HG02852 (cell line): ENCODE results near the gene SGMS1.
"Not testable (repeated sequence)": the region's sequence is repeated elsewhere in the genome, so short reads cannot be mapped to it uniquely, and the experiment has no call there.

Source experiments
- ATAC-seq: cut with Tn5 transposase; IDR thresholded peaks from one replicate; pipeline ENCODE4 v1.9.1; 2021; ENCODE audit warnings: mild to moderate bottlenecking, moderate library complexity; ENCODE audit not compliant: unreplicated experiment

The SGMS1 gene

DNA sequence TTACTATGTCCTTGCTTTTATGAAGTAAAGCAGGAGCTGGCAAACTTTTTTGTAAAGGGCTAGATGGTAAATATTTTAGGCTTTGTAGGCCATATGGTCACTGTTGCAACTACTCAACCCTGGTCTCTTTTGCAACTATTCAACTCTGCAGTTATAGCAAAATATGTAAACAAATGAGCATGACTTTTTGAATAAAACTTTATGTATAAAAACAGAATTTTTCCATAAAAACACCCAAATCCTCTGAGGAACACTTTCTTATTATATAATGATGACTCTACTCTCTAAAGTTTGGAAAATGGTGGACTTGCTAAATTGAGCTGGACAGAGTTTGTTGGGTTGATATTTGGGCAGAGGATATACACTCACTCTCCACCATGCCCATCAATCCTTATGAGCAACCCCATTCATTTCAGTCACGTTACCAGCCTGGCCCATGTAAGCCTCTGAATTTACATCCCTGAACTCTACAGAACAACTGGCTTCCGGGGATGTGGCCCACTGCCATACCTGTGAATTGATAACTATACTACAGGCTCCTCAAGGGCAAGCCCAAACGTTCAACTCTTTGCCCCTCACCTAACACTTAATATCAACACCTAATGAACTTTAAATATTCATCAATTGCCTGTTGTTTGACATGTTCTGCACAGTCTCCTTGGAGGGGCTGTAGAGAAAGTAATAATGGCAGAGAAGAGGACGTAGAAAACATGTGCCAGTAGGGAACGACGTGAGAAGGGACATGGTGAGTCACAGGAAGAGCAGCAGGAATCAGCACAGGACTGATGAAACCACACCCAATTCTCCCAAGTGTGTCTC lies 37.6 kb downstream of the SGMS1 start:
- ATAC-seq: no peak

DNA sequence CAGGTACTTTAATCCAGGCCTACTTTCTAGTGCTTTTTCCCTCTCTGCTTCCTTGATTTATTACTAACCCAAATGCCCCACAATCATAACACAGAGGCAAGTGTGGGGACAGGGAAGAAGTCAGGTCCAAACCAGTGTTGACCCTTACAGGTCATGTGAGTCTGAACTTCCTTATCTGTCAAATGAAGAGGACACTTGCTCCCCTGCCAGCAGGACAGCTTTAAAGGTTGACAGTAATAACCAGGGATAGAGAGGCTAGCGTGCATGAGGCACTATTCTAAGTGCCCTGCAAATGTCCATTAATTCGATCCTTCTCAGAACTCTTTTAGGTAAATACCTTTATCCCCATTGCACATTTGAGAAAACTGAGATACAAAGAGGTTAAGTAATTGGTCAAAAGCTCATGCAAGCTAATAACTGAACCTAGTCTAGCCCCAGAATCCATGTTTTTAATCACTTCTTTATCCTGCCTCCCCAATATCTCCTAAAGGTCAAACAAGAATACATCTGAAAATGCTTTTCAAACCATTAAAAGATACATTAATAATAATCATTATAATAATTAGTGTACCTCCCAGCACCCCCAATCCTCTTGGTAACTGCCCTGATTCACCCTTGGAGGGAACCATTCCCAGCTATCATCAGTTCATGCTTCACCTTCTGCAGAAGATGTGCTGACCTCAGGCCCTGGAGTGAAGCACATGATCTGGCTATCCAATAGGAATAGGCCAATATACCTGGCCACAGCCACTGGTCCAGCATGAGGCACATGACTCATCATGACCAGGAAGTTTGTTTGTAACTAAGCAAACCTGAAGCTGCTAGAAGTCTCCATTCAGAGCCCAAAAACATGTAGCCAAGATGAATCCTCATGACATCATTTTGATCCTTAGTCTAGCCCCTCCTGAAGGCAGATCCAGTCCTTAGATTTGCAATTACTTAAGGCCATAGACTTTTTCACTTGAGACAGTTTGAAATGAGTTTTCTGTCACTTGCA lies 40.7 kb downstream of the SGMS1 start:
- no peak for ATAC-seq

DNA sequence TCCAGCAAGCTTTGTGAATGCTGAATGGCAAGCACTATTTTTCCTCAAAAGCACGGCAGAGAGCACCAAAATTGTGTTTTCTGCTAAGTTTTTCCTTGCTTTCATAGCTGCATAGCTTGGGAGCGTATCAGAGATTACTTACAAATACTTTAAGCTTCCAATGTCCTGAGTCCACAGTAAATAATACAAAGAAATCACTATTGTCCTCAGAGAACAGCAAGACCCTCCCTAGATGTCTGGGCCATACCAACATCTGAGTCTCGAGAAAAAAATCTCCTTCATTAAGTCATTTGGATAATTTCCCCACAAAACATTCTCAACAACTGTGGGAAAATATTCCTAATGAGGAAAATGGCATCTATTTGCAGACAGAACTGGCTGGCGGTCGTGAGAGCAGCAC lies 41.7 kb downstream of the SGMS1 start:
- ATAC-seq: no peak

DNA sequence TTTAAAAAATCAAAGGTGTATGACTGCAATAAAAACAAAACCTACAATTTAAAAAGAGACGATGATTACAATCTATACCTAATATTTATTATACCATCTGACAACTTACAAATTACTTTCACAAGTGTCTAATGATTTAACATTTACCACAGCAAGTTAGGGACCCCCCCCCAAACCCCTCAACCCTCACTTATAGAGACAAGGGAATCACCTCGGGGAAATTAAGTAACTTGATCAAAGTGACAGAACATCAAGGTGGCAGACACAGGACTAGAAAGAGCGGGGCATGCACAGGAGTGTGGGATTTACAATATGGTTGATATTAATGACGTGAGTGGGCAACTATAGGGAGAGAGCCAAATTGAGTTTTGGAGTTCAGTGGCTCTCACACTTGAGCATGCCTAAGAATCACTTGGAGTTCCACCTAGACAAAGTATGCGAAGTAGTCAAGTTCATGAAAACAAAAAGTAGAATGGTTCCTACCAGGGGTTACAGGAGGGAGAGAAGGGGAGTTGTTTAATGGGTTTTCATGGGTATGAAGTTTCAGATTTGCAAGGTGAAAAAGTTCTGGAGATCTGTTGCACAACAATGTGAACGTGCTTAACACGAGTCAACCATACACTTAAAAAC lies 43.4 kb downstream of the SGMS1 start:
- no peak for ATAC-seq

DNA sequence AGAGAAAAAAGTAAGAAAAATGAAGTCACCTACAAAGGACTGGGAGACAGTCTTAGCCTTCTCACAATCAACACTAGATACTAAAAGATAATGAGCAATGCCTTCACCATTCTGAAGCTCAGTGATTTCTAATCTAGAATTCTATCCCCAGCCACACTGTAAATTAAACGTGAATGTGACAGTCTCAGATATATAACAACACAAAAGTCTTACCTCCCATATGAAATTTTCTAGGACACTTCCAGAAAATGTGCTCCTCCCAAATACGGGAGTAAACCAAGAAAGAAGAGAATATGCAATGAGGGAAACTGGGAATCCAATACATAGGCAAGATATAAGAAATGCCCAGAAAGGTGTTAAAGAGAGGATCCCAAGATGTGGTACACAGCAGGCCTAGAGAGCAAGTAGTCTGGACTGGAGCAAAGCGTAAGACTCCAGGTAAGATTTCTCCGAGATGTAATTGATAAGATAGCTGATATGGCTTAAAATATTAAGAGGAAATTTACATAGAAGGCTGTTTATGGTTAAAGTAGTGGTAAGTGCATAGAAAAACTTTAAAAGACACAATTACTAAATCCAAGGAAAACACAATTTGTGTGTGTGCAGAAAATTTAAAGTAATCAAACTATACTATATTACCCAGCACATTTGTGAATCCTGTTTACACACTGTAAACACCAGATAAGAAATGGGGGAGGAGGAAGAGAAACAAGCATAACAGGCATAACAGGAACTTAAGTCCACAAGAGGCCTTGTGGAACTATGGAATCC lies 44.1 kb downstream of the SGMS1 start:
- ATAC-seq: no peak

DNA sequence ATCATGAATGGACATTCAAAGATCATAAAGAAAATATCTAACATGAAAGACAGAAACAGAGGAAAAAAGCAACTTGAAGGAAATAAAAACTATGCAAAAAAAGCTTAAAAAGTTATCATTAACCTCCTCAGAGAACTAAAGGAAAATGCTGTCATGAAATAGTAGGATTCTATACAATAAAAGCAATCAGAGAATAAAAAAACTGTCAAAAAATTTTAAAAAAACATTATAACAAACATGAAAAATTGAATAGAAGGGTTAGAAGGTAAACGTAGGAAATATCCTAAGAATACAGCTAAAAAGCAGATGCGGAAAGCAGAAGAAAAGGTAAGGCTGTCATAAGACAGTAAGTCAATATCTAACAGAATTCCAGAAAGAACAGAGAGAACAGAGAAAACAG lies 44.8 kb downstream of the SGMS1 start:
- ATAC-seq: no peak

DNA sequence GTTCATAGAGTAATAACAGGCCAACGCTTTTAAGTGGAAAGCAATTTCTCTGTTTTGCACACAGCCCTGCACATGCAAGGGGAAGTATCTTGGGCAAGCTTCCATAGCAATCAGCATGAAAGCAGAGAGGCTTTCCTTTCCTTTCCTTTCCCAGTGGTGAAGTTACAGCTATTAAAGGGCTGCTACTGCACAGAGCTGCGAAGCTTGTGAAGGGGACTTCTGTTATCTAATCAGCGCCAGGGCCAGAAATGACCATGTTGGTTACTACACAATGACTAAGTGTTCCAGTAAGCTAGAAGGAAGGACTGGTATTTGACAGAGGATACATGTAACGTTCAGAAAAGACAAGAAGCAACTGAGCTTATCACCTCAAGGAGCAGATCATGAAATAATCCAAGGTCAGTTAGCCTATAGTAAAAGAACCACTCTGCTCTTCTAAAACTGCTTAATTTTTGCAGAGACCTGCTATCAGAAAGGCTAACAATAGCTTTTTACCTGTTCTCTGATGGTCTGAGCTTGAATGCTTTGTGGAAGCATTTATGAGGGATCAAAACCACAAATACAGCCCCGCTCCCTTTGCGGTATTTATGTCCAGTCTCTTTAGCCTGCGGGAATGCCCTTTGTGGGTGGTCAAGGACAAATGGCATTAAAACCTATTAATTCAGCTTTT lies 45.9 kb downstream of the SGMS1 start:
- ATAC-seq: peak; percentile 78

DNA sequence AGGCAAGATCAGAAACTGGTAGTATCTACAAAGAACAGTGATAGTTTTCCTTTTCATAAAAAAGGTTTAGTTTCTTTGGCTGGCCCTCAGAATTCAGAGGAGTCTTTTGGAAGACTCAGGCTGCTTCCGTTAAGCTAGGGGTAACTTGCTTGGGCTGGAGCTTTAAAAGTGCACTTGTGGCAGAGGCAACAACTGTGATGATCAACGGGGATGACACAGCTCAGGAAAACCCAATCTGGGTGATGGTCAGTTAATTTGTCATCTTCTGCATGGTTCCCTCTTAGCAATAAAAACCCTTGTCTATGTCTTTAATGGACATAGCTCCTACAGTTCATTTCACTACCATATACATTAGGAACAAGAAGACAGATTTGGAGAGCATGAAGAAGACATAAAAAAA lies 46.7 kb downstream of the SGMS1 start:
- ATAC-seq: no peak

DNA sequence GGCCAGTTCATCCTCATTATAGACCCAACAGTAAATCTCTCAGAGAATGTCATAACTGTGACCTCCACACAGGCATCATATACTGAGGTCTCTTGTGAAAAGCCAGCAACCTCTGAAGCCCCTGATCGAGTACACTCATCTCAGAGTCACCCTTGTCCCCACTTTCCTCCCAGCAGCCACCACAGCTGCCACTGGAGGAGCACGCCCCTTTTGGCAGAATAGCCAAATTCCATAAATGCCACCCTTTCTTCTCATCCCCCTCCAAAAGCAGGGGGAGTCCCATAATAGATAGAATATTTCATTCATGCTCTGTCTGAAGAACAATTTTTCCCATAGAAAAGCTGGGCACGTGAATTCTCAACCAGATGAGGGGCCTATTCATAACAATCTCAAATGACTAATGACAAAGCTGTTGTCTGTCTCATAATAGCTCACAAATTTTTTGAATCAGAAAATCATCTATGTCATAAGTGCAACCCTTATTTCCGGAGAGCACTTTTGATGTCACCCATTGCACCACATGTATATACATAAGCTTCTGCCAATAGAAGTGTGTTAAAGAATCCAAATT lies 47.4 kb downstream of the SGMS1 start:
- no peak for ATAC-seq

DNA sequence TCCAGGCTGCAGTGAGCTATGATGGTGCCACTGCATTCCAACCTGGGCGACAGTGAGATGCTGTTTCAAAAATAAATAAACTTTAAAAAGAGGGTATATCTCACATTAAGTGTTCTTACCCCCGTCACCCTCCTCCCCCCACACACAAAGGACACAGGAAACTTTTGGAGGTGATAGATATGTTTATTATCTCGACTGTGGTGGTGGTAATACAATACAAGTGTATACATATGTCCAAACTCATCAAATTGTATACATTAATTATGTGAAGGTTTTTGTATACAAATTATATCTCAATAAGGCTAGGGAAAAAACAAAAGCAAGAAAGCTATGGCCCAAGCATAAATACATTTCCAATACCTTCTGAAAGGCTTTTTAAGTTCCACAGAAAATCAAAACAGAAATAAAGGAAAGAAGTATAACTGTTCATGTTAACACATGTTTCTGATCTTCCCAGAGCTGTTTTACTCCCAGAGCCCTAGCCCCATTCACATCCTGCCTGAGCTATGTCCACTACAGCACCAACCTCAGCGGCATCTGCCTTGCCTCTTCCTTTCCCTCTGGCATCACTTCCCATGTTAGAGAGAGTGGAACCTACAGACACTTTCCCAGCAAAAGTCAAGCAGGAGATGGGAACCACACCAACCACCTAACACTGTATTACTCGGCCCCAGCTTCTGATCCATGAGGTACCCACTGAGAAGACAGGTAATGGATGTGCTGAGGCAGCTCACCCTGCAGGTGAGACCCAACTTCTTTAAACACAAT lies 48.1 kb downstream of the SGMS1 start:
- no peak for ATAC-seq

DNA sequence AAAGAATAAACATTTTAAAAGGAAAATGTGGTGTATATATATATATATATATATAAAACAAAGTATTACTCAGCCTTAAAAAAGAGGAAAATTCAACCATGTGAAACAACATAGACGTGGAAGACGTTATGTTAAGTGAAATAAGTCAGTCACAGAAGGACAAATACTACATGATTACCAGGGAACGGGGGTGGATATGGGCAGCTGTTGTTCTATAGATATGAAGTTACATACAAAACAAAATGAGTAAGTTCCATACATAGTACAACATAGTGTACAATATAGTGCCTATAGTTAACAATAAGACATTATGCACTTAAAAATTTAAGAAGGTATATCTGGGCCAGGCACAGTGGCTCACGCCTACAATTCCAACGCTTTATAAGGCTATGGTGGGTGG lies 48.8 kb downstream of the SGMS1 start:
- no peak for ATAC-seq

DNA sequence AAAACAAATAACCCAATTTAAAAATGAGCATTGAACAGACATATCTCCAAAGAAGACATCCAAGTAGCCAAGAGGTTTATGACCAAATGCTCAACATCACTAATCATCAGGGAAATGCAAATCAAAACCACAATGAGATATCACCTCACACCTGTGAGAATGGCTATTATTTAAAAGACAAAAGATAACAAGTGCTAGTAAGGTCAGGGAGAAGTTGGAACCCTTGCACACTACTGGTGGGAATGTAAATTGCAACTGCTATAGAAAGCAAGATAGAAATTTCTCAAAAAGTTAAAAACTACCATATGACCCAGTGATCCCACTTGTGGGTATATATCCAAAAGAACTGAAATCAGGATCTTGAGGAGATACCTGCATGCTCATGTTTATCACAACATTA lies 49.5 kb downstream of the SGMS1 start:
- ATAC-seq: no peak

DNA sequence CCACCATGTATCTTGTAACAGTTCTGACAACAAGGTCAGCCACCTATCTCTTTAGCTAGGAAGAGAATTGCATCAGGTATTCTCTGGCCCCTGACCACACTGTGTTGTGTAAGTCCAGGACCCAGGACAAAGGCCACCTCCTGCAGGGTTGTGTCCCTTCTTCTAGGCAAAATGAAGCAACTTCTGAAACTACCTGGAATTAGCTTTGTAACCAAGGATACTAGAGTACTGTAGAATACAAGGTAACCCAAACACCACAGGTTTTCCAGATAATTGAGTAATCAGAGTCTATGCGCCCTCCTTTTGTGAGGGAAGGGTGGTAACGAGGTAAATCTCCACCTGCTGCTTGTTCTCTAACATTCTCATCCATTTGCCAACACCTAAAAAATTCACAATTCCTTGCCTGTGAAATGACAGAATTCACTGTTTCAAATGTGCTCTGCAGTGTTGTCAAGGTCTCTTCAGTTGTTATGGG lies 51.7 kb downstream of the SGMS1 start:
- ATAC-seq: no peak

DNA sequence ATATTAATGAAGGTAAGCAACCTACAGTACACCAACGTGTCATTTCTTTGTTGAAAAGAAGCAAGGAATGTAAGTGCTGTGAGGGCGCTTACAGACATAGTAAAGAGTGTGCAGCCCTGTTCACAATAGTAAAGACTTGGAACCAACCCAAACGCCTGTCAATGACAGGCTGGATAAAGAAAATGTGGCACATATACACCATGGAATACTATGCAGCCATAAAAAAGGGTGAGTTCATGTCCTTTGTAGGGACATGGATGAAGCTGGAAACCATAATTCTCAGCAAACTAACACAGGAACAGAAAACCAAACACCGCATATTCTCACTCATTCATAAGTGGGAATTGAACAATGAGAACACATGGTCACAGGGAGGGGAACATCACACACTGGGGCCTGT lies 55.0 kb downstream of the SGMS1 start:
- not testable (repeated sequence) for ATAC-seq

DNA sequence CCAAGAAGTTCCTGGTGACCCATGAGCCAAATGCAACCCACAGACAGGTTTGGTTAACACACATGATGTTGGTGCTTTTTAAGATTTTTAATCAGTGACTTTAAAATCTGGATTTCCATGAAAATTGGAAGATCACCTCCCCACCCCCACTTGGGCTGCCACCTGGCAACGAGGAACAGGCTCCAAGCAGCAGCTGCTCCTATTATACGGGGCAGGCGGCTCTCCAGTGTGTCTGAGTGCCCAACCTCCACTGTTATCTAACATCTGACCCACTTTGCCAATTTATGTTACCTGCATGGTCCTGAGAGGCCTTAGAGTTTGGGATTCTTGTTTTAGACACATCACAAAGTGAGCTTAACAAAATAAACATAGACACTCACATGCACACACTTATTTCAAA lies 56.4 kb downstream of the SGMS1 start:
- no peak for ATAC-seq

DNA sequence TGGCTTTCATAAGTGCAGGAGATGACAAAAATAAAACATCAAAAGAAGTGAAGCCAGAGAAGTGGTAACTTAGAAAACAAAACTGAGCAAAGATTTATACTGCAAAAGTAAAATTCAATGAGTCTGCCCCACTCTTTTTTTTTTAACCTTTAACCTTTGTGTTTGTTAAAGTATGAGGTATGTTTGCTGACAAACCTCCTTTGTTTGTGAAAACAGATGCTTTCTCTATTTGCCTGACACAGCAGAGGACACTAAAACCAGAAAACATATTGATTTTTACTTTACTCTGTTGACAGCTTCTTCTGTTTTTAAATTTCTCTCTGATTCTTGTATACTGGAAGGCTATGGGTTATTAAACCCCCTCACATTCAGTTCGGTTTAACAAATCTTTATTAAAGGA lies 57.6 kb downstream of the SGMS1 start:
- ATAC-seq: no peak

DNA sequence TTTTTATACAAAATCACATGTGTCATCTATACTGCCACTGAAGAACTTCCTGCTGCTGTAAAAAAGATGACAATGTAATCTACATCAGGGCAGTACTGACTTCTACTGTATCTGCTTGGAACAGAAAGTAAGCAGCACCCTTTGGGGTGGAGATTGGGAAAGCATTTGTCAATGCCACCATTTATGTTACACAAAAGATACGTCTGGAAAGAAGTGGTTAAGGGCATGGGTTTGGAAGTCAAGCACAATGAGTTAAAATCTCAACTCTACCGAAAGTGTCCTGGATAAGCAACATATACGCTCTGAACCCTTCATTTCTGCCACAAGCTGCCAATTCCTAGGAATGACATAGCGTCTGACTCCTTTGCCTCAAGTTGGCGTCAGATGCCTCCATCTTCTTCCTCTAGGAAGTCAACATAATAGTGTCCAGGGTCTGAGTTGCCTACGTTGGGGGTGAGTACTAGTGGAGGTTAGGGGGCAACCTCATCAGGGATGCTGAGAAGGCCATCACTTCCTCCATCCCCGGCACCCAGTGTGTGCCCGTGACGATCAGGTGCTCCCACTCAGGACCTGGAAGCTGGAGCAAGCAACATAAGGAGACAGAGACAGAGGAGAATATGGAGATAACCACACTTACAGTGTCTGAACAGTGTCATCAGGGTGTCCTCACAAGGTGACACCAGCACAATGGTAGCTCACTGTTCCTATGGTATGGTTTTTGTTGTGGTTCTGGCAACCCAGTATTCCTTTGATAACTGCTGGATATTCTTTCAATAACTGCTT lies 58.3 kb downstream of the SGMS1 start:
- no peak for ATAC-seq

DNA sequence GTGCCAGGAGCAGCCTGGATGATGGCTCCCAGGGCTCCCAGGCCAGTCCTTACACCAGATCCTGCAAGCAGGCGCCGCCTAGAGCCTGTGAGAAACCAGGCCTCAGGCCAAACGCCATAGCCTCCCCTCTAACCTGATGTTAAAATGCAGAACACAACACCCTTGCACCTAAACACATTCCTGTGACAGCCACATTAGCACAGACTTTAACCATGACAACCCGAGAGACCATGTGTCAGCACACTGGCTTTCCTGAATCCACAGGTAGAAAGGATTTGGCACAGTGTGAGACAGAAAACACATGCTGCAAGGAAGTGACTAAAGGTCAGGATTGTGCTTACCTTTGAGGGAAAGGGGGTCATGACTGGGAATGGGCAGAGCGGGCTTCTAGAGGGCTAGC lies 59.9 kb downstream of the SGMS1 start:
- ATAC-seq: no peak
